AG20443 (cell line): ENCODE data around the gene TOP2A.
"Not testable (repeated sequence)": the region's sequence is repeated elsewhere in the genome, so short reads cannot be mapped to it uniquely, and the experiment has no call there.

Source experiments
- DNase-seq: peaks from one replicate; pipeline ENCODE4 v3.0.0; 2012; ENCODE audit warnings: low spot score, mixed read lengths

The TOP2A gene

GRCh38 chr17:40376541-40376940 is 41.2 kb downstream of the TOP2A start:
- not testable (repeated sequence) for DNase-seq

- not testable (repeated sequence) for DNase-seq
Measured at GRCh38 chr17:40375786-40376185, 41.9 kb downstream of the TOP2A start.

DNA sequence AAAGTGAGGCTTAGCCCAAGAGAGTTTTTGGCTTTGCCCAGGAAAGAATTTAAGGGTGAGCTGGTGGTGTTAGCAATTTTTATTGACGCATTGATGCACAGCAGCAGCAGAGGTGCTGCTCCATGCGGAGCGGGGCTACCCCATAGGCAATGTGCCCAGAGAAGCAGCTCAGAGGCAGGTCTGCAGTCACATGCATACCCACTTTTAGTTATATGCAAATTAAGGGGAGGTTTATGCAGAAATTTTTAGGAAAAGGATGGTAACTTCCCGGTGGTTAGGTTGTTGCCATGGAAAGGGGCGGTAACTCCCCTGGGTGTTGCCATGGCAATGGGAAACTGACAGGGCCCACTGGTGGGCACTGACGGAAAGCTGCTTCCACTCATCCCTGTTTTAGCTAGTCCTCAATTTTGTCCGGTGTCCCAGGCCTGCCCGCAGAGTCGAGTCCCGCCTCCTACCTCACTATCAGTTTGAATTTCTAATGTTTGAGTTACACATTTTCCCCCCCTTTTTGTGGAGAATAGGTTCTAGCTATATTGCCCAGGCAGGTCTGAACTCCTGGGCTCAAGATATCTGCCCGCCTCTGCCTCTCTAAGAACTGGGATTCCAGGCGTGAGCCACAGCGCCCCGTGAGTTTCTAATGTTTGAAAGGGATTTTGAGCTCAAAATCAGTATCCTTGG is 42.7 kb downstream of the TOP2A start:
- DNase-seq = no peak

- no peak for DNase-seq
Measured at GRCh38 chr17:40373999-40374398, 43.7 kb downstream of the TOP2A start.

DNA sequence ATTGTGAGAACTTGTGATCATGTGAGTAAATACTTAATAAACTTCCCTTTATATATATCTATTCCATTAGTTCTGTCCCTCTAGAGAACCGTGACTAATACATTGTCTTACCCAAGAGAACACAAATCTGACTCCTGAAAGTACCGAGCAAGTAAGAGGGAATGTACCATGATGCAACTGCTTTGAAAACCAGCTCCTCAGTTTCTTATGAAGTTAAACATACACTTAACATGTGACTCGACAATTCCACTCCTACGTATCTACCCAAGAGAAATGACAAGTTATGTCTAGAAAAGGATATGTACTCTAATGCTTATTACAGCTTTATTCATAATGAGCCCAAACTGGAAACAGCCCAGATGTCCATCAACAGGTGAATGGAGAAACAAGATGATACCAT is 44.4 kb downstream of the TOP2A start:
- no peak for DNase-seq

GRCh38 chr17:40372644-40373043 is 45.1 kb downstream of the TOP2A start:
- DNase-seq = not testable (repeated sequence)

GRCh38 chr17:40372031-40372430 is 45.7 kb downstream of the TOP2A start:
- no peak for DNase-seq

- DNase-seq = no peak
Measured at GRCh38 chr17:40371261-40371929, 46.3 kb downstream of the TOP2A start.

DNA sequence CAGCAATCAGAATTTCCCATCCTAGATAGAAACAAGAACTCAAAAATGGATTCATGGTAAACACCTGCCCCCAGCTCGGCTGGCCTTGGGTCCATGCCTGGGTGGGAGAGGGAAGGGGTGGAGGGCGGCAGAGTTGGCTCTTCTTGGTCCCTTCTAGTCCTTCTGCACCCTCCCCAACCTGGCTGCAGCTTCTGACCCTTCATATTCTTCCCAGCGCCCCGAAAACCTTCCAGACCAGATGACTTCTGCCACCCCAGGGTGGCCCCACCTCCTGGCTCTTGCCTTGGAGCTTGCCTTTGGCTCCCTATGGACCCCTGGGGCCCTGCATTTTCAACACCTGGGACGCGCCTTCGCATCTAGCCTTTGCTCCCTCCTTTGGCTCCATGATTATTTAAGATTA is 47.8 kb downstream of the TOP2A start:
- DNase-seq = no peak

DNA sequence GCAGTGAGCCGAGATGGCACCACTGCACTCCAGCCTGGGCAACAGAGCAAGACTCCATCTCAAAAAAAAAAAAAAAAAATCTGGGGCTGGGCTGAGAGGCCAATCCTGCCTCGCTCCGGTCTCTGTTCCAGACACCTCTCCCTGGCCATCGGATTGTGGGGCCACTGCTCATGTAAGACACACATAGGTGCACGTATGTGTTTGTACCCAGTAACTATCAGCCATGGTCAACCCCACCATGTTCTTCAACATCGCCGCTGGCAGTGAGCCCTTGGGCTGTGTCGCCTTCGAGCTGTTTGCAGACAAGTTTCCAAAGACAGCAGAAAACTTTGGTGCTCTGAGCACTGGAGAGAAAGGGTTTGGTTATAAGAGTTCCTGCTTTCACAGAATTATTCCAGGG is 50.0 kb downstream of the TOP2A start:
- not testable (repeated sequence) for DNase-seq

DNA sequence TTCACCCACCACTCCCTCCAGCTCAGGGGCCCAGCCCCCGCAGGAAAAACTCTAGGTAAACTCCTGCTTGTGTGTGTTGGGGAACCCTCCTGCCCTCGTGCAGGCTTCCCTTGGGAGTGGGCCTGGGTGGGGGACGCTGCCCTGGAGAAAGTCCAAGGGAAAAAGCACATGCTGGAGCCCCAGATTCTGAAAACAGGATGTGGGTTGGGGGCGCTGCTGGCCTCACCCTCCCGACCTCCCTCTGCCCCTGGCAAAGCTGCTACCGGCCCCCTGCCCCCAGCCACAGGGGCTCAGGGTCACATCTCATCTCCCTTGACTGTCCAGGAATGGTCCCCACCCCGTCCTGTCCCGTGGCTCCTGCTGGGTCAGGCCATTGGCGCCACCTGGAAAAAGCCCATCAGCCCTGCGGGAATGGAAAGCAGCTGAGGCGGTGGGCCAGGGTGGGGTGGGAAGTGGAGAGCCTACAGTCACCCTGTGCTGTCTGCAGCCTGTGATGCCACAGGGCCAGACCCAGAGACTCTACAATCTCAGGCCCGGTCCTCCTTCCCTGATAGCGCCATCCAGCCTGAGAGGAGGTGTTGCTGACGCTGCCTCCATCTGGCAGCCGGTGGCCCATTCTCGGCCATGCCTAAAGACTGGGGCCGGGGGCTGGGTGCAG is 50.7 kb downstream of the TOP2A start:
- peak; percentile 4 for DNase-seq

DNA sequence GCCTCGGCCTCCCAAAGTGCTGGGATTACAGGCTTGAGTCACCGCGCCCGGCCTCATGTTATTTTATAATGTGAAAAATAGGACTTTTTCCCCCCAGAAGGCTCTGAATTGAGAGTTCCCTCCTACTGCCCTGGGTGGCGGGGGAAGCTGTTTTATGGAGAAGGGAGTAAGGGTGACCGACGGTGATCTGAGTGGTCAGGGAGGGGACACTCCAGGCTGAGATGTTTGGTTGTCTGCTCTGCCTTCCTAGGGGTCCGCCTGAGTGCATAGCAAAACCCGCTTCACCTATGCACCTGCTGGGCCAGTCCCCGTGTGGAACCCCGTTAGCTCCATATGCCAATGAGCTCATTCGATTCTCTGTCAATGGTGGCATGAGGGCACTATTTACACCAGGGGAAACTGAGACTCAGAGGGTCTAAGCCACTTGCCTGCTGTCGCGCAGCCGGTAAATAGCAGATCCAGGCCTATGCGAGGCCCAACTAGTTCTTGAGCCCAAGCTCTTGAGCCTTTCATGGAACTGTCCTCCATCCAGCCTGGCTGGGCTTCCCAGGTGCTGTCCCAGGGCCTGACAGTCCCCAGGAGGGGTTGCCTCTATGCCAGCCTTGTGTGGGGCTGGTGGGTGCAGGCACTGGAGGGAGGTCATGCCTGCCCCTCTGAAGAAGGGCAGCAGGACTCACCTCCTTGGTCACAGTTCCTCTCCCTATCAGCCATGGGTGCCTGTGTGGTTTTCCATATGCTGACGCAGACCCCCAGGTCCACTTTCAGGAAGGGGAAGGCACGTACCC is 51.4 kb downstream of the TOP2A start:
- peak; percentile 5 for DNase-seq

DNA sequence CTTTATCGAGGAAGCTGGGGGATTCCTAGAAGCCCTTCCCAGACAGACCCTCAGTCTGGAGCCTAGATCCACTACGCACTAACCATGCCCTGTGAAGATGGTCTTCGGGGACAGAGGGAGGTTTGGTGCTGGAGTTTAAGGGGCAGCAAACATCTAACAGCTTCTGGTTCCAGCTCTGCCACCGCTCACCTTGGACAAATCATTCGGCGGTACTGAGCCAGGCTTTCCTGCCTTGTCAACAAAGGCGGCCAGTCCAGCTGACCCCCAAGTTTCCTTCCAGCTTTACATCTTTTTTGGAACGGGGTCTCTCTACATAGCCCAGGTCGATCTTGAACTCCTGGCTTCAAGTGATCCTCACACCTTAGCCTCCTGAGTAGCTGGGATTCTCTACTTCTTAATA is 52.8 kb downstream of the TOP2A start:
- DNase-seq = peak; percentile 7

DNA sequence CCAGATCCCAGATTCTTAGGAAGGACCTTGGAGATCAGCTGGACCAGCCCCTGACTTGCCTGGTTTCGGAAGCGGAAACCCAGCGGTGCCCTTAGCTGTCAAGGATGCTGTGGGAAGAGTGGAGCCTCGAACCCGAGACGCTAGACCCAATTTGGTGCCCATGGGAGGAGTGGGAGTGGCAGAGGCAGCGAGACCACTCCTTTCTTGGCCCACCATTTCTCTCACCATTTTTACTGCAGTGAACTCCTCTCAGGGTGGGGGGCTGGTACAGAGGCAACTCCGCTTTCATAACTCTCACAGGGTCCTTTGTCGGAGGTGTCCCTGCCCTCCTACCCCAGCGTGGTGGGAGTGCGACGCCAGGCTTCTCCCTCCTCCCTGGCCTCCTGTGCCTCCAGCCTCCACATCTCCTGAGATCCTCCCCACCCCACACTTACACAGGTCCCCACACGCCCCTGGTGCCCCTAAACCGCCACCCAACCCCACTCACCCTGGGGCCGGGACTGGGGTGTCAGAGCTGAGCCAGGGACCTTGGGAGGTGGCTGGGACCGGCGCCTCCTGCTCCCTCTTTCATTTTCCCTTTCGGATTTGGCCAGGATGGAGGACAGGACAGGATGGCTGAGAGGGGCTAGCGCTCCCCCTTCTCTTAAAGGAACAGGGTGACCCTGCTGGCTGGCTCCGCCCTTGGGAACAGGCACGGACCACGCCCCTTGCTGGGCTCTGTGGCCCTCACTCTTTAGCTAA is 53.4 kb downstream of the TOP2A start, which contains the start of gene GJD3:
GJD3 (minus strand) TSS at position 617 of the 741 bp plus-strand sequence. CDS start 922 bp downstream, outside the sequence.
- peak; percentile 66 for DNase-seq

DNA sequence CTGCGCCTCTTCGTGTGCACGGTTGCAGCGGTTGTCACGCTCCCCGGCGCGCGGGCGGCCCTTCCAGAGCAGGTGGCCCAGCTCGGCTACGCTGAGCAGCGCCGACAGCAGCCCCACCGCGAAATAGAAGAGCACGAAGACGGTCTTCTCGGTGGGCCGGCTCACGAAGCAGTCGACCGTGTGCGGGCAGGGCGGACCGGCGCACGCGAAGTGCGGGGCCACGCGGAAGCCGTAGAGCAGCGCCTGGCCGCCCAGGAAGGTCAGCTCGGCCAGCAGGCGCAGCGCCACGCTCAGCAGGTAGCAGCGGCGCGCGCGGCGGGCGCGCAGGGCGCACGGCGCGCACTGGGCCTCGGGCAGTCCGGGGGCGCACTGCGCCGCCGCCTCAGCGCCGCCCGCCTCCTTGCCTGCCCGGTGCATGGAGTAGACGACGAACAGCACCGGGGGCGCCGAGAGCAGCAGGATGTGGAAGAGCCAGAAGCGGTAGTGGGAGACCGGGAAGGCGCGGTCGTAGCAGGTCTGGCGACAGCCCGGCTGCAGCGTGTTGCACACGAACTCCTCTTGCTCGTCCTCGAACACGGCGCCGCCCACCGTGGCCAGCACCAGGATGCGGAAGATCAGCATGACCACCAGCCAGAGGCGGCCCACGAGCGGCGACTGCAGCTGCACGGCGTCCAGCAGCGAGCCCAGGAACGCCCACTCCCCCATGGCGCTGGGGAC is 54.4 kb downstream of the TOP2A start:
- DNase-seq = peak; percentile 66

GRCh38 chr17:40362696-40363110 is 55.0 kb downstream of the TOP2A start:
- peak; percentile 92 for DNase-seq

GRCh38 chr17:40361925-40362695 is 55.6 kb downstream of the TOP2A start:
- no peak for DNase-seq

GRCh38 chr17:40361063-40361924 is 56.4 kb downstream of the TOP2A start:
- DNase-seq = no peak

- no peak for DNase-seq
Measured at GRCh38 chr17:40360091-40360490, 57.6 kb downstream of the TOP2A start.
